HEK293 (cell line): ENCODE data around the gene KDF1.

Source experiments
- CTCF ChIP-seq: fragments of 450-650 bp; formaldehyde crosslinking; IDR thresholded peaks from 2 replicates; pipeline ENCODE4 v1.5.1; 2016; ENCODE audit warnings: missing biosample characterization, missing genetic modification characterization
- HOXD13 ChIP-seq: sonication (generic); formaldehyde crosslinking; IDR thresholded peaks from 2 replicates; pipeline ENCODE4 v1.8.0; 2022; ENCODE audit warnings: missing genetic modification reagents, borderline replicate concordance
- IKZF3 ChIP-seq: fragments of 450-650 bp; IDR thresholded peaks from 2 replicates; pipeline ENCODE4 v1.5.0; 2018; ENCODE audit warnings: missing biosample characterization, mild to moderate bottlenecking, missing genetic modification characterization, moderate library complexity
- PRDM10 ChIP-seq: fragments of 450-650 bp; formaldehyde crosslinking; IDR thresholded peaks from 2 replicates; pipeline ENCODE4 v1.5.1; 2016; ENCODE audit warnings: missing biosample characterization, missing genetic modification characterization
- YY1 ChIP-seq: fragments of 450-650 bp; formaldehyde crosslinking; IDR thresholded peaks from 2 replicates; pipeline ENCODE4 v1.5.1; 2018; ENCODE audit warnings: missing biosample characterization, missing genetic modification characterization
- ZEB2 ChIP-seq: fragments of 450-650 bp; formaldehyde crosslinking; IDR thresholded peaks from 2 replicates; pipeline ENCODE4 v1.5.1; 2016; ENCODE audit warnings: missing biosample characterization, missing genetic modification characterization
- ZNF114 ChIP-seq: fragments of 450-650 bp; formaldehyde crosslinking; IDR thresholded peaks from 2 replicates; pipeline ENCODE4 v1.5.0; 2017; ENCODE audit warnings: missing biosample characterization, missing genetic modification characterization
- ZNF140 ChIP-seq: fragments of 450-650 bp; formaldehyde crosslinking; IDR thresholded peaks from 2 replicates; pipeline ENCODE4 v1.5.1; 2016; ENCODE audit warnings: missing biosample characterization, missing genetic modification characterization
- ZNF184 ChIP-seq: fragments of 450-650 bp; IDR thresholded peaks from 2 replicates; pipeline ENCODE4 v1.5.1; 2018; ENCODE audit warnings: missing biosample characterization, mild to moderate bottlenecking, missing genetic modification characterization
- ZNF398 ChIP-seq: fragments of 450-650 bp; formaldehyde crosslinking; IDR thresholded peaks from 2 replicates; pipeline ENCODE4 v1.5.1; 2017; ENCODE audit warnings: missing biosample characterization, missing genetic modification characterization
- ZNF660 ChIP-seq: fragments of 450-650 bp; IDR thresholded peaks from 2 replicates; pipeline ENCODE4 v1.5.1; 2018; ENCODE audit warnings: missing biosample characterization, mild to moderate bottlenecking, missing genetic modification characterization
- ZNF707 ChIP-seq: fragments of 450-650 bp; formaldehyde crosslinking; IDR thresholded peaks from 2 replicates; pipeline ENCODE4 v1.5.1; 2016; ENCODE audit warnings: missing biosample characterization, missing genetic modification characterization

GRCh38 chr1:26951821-26952497 lies 8.3 kb downstream of the KDF1 start:
- TF ChIP-seq ZNF660 (tag by site-specific recombination): no peak
- no peak for TF ChIP-seq YY1 (tag by site-specific recombination)
- TF ChIP-seq CTCF: no peak
- no peak for TF ChIP-seq PRDM10 (tag by site-specific recombination)
- no peak for TF ChIP-seq HOXD13 (CRISPR knock-in tag)
- no peak for TF ChIP-seq ZNF140
- TF ChIP-seq ZNF114 (tag by site-specific recombination): no peak
- no peak for TF ChIP-seq ZNF184 (tag by site-specific recombination)
- TF ChIP-seq ZNF707 (tag by site-specific recombination): no peak
- TF ChIP-seq ZNF398 (tag by site-specific recombination): no peak
- no peak for TF ChIP-seq IKZF3 (tag by site-specific recombination)
- no peak for TF ChIP-seq ZEB2
